A549 (cell line): ENCODE measurements around the gene SP6. TPM values are rescaled to one million over a fixed set of nuclear protein-coding genes. Genes with fewer than 3 reads are reported as not detected.

ENCODE experiments used
- ATAC-seq, 2 experiments: fragments of 200-7000 bp in 1 of 2; fragments of >200 bp in 1 of 2; cut with Nextera tagmentation in 1 of 2; cut with Tn5 transposase in 1 of 2; 3 replicates each; pipeline versions ENCODE4 v1.8.0 to v1.9.1; 2018 to 2020; ENCODE audit warnings: mild to moderate bottlenecking in 1 of 2, moderate library complexity in 1 of 2
- CTCF ChIA-PET: fragments of 300-600 bp; sonication (Branson Sonifier 250); formaldehyde crosslinking; extraction: SDS; loops from one replicate; lab custom pipeline; 2021; ENCODE audit warnings: antibody characterized with exemption, inconsistent platforms; lab: Yijun Ruan, JAX
- POLR2A ChIA-PET: fragments of 350-600 bp; formaldehyde crosslinking; extraction: SDS; loops from one replicate; lab custom pipeline; 2021; ENCODE audit warnings: antibody characterized with exemption, inconsistent platforms; lab: Yijun Ruan, JAX
- DNase-seq, 2 experiments: peaks; one replicate each; pipeline versions ENCODE4 v3.0.0 to v3.0.0-alpha.2; 2011 to 2016; ENCODE audit warnings: low read depth in 1 of 2, low spot score in 1 of 2
- FAIRE-seq: peaks from 2 replicates; lab custom pipeline; 2011; peaks lifted over from hg19 to GRCh38; lab: Jason Lieb, UNC
- H3K27ac ChIP-seq, 2 experiments: fragments of >200 bp; sonication (Bioruptor Twin); formaldehyde crosslinking; 3 replicates each; pipeline ENCODE4 v1.5.1; 2016 to 2017
- H3K4me1 ChIP-seq: fragments of >200 bp; sonication (Bioruptor Twin); formaldehyde crosslinking; 3 replicates; pipeline ENCODE4 v1.6.1; 2016
- H3K4me2 ChIP-seq: fragments of >200 bp; sonication (Bioruptor Twin); formaldehyde crosslinking; 3 replicates; pipeline ENCODE4 v1.6.1; 2016
- H3K4me3 ChIP-seq: fragments of >200 bp; sonication (Bioruptor Twin); formaldehyde crosslinking; 3 replicates; pipeline ENCODE4 v1.5.1; 2016
- H3K9me3 ChIP-seq: fragments of >200 bp; sonication (Bioruptor Twin); formaldehyde crosslinking; 3 replicates; pipeline ENCODE4 v1.6.1; 2016
- EP300 ChIP-seq, 2 experiments: fragments of >200 bp; sonication (Bioruptor Twin); formaldehyde crosslinking; IDR thresholded peaks; 2 replicates in 1 of 2; 3 replicates in 1 of 2; pipeline ENCODE4 v1.6.1; 2016 to 2017
- FOSB ChIP-seq: fragments of 250-450 bp; sonication (Bioruptor Pico); IDR thresholded peaks from 2 replicates; pipeline ENCODE4 v1.5.0; 2020; ENCODE audit warnings: mild to moderate bottlenecking, moderate library complexity
- FOXS1 ChIP-seq: fragments of 250-450 bp; sonication (Bioruptor Pico); IDR thresholded peaks from 2 replicates; pipeline ENCODE4 v1.5.0; 2020; ENCODE audit warnings: mild to moderate bottlenecking, moderate library complexity
- HES2 ChIP-seq: fragments of >200 bp; sonication (Bioruptor Twin); formaldehyde crosslinking; IDR thresholded peaks from 2 replicates; pipeline ENCODE4 v1.6.1; 2016
- HEYL ChIP-seq: fragments of 250-450 bp; sonication (Bioruptor Pico); IDR thresholded peaks from 2 replicates; pipeline ENCODE4 v1.8.0; 2021; ENCODE audit warnings: mild to moderate bottlenecking, moderate library complexity
- HOXA7 ChIP-seq: fragments of 250-450 bp; sonication (Bioruptor Pico); IDR thresholded peaks from 2 replicates; pipeline ENCODE4 v1.5.0; 2020; ENCODE audit warnings: mild to moderate bottlenecking, moderate library complexity
- KDM5A ChIP-seq: fragments of 200-600 bp; sonication (generic); IDR thresholded peaks from 2 replicates; pipeline ENCODE4 v1.6.1; 2016; ENCODE audit warnings: antibody characterized with exemption, mild to moderate bottlenecking
- MAFK ChIP-seq: fragments of 450-650 bp; IDR thresholded peaks from 2 replicates; pipeline ENCODE4 v1.6.1; 2014; ENCODE audit not compliant: partially characterized antibody
- MYC ChIP-seq: IDR thresholded peaks from 2 replicates; pipeline ENCODE4 v1.6.1; 2012; ENCODE audit warnings: mild to moderate bottlenecking, inconsistent platforms, low read length, improper control_type of control experiment, borderline replicate concordance
- NFE2L2 ChIP-seq: fragments of 150-350 bp; conservative IDR thresholded peaks from 2 replicates; pipeline ENCODE4 v1.6.1; 2014; ENCODE audit warnings: low read length
- NR3C1 ChIP-seq: fragments of >200 bp; sonication (Bioruptor Twin); formaldehyde crosslinking; IDR thresholded peaks from 3 replicates; pipeline ENCODE4 v1.6.1; 2017
- PBX3 ChIP-seq: IDR thresholded peaks from 2 replicates; pipeline ENCODE4 v1.6.1; 2012
- RCOR1 ChIP-seq: fragments of 150-350 bp; IDR thresholded peaks from 2 replicates; pipeline ENCODE4 v1.6.1; 2014; ENCODE audit warnings: antibody characterized with exemption, low read length, low read depth
- RNF2 ChIP-seq: fragments of 200-600 bp; sonication (generic); IDR thresholded peaks from 2 replicates; pipeline ENCODE4 v1.6.1; 2016; ENCODE audit warnings: low read depth, mild to moderate bottlenecking, antibody characterized with exemption, moderate library complexity, borderline replicate concordance
- SMC3 ChIP-seq: fragments of >200 bp; sonication (Bioruptor Twin); formaldehyde crosslinking; IDR thresholded peaks from 3 replicates; pipeline ENCODE4 v1.6.1; 2018; ENCODE audit warnings: inconsistent platforms
- USF2 ChIP-seq: fragments of 450-650 bp; IDR thresholded peaks from 2 replicates; pipeline ENCODE4 v1.6.1; 2014; ENCODE audit warnings: antibody characterized with exemption
- ZFP36 ChIP-seq: fragments of 450-650 bp; IDR thresholded peaks from 2 replicates; pipeline ENCODE4 v1.6.1; 2014; ENCODE audit warnings: borderline replicate concordance; ENCODE audit not compliant: partially characterized antibody
- ZSCAN20 ChIP-seq: fragments of 250-450 bp; sonication (Bioruptor Pico); IDR thresholded peaks from 2 replicates; pipeline ENCODE4 v1.8.0; 2022; ENCODE audit warnings: mild to moderate bottlenecking, moderate library complexity
- WGBS: methylation state at CpG from one replicate; pipeline ENCODE4 v1.1.6; 2017; ENCODE audit errors: missing lambda C conversion rate; 5-methylcytosine and 5-hydroxymethylcytosine counted together
- polyA plus RNA-seq, 4 experiments: library from polyadenylated mRNA; depleted of rRNA in 3 of 4; stranded (reverse); fragments of >200 nt; fragmentation: RNase III in 1 of 4; extraction: RNeasy Plus Mini Kit Qiagen cat#74134 plus additional on column Dnase treatment in 1 of 4; gene quantifications; 2 replicates in 3 of 4; 3 replicates in 1 of 4; pipeline ENCODE4 v1.2.3, GENCODE V29; 2011 to 2017

SP6 gene
- polyA plus RNA-seq, 2 of the 4 experiments (the other 2 are of a cell fraction) = 0.61 to 2.1 TPM

- no peaks in the 10 kb centered on the region for H3K9me3 ChIP-seq
- no peak for TF ChIP-seq RCOR1
- TF ChIP-seq MAFK = no peak
- no peak for TF ChIP-seq HES2
- no peak for TF ChIP-seq USF2
- no peak for TF ChIP-seq NR3C1
- no peak for TF ChIP-seq EP300 (IDR thresholded peaks at IDR 0.05)
- ATAC-seq (no peak), DNase-seq (no peak), FAIRE-seq (no peak)
- H3K4me3 ChIP-seq = no peak overlapping the region
- ChIA-PET CTCF (interaction anchor here (1.2 to 17.0 kb wide), 6 partner anchors 9 to 105 kb away, joined by 3 to 224 read pairs (median 4); partner anchors contain the start of genes SCRN2 and SP6), POLR2A (interaction anchor here (0.8 kb wide), 1 partner anchor 25 kb away, joined by 4 read pairs; the partner anchor contains the start of gene SP2)
- 0 out of 3 replicates have a peak, but pooled peaks cover 6% of the 10 kb centered on the region for H3K4me1 ChIP-seq
- H3K4me2 ChIP-seq = no peak overlapping the region
- no peak overlapping the region for H3K27ac ChIP-seq
These were observed 20.1 kb upstream of the SP6 start for GRCh38 chr17:47871048-47871447.

- TF ChIP-seq RCOR1 = no peak
- TF ChIP-seq PBX3 = no peak
- no peak for TF ChIP-seq RNF2
- TF ChIP-seq KDM5A = no peak
- WGBS = 0% methylated on average over 1 of the region's 1 CpG
- Histone ChIP-seq H3K4me1 (0 out of 3 replicates have a peak, but pooled peaks cover 2% of the 10 kb centered on the region), H3K4me2 (no peak overlapping the region), H3K4me3 (no peak overlapping the region), H3K27ac (no peak overlapping the region), H3K9me3 (no peaks in the 10 kb centered on the region)
- CTCF ChIA-PET = interaction anchor here (1.2 to 17.0 kb wide), 4 partner anchors 8 to 23 kb away, joined by 3 to 224 read pairs (median 114); partner anchors contain the start of genes SCRN2 and SP6
- DNase-seq (no peak), FAIRE-seq (no peak), ATAC-seq (0 out of 6 replicates have a peak, but pooled peaks of 1 of the 2 experiments have one; percentile 11)
- POLR2A ChIA-PET = no interaction called here
These were observed 19.1 kb upstream of the SP6 start for GRCh38 chr17:47870056-47870455.

- ChIA-PET CTCF (interaction anchor here (0.7 to 17.0 kb wide), 3 partner anchors 18 to 102 kb away, joined by 3 to 224 read pairs (median 224); partner anchors contain the start of genes CDK5RAP3, SCRN2 and SP6), POLR2A (interaction anchor here (1.0 kb wide), 1 partner anchor 102 kb away, joined by 3 read pairs; the partner anchor contains the start of gene CDK5RAP3)
- H3K9me3 ChIP-seq = peaks cover 2% of the 10 kb centered on the region; the same call in 1 of the 3 replicates
- H3K4me1 ChIP-seq = peaks cover 4% of the 10 kb centered on the region; the same call in 1 of the 3 replicates
- no peak for ATAC-seq
- TF ChIP-seq MAFK (no peak), FOSB (CRISPR knock-in tag) (no peak), ZSCAN20 (no peak), HEYL (CRISPR knock-in tag) (no peak), SMC3 (no peak), HOXA7 (CRISPR knock-in tag) (no peak), ZFP36 (no peak), NFE2L2 (no peak), MYC (no peak), NR3C1 (no peak), FOXS1 (CRISPR knock-in tag) (no peak)
- H3K27ac ChIP-seq = no peak overlapping the region
- H3K4me3 ChIP-seq = no peak overlapping the region
- H3K4me2 ChIP-seq = no peak overlapping the region
- no peak for DNase-seq
- FAIRE-seq = no peak
- WGBS = 47% methylated on average over 2 of the region's 2 CpGs
These were observed 18.2 kb upstream of the SP6 start for GRCh38 chr17:47869114-47869513.
